HFFc6 (cell line): ENCODE measurements around the gene SKI. TPM values are rescaled to one million over a fixed set of nuclear protein-coding genes. Genes with fewer than 3 reads are reported as not detected.
A peak's percentile ranks its signal among the peaks of the same experiment; 100 is the strongest.

Experiments used
- DNase-seq: peaks from one replicate; pipeline ENCODE4 v3.0.0-alpha.2; 2018
- H3K27ac Mint-ChIP-seq: 2 replicates; pipeline ENCODE4 v1.8.0; 2020; ENCODE audit warnings: mild to moderate bottlenecking, mixed read lengths
- H3K27me3 Mint-ChIP-seq: 2 replicates; pipeline ENCODE4 v1.8.0; 2021; ENCODE audit warnings: mild to moderate bottlenecking, moderate library complexity, mixed read lengths; ENCODE audit not compliant: insufficient read depth
- H3K36me3 Mint-ChIP-seq: 2 replicates; pipeline ENCODE4 v1.8.0; 2021; ENCODE audit warnings: low read depth, mixed read lengths
- H3K4me1 Mint-ChIP-seq: 2 replicates; pipeline ENCODE4 v1.8.0; 2020; ENCODE audit warnings: low read depth, mixed read lengths
- H3K4me3 Mint-ChIP-seq: 2 replicates; pipeline ENCODE4 v1.8.0; 2020; ENCODE audit warnings: mild to moderate bottlenecking, moderate library complexity, mixed read lengths
- H3K9me3 Mint-ChIP-seq: 2 replicates; pipeline ENCODE4 v1.8.0; 2020; ENCODE audit warnings: mild to moderate bottlenecking, mixed read lengths
- CTCF ChIP-seq: fragments of 200-600 bp; sonication (generic); IDR thresholded peaks from 2 replicates; pipeline ENCODE4 v1.5.0; 2021; ENCODE audit warnings: antibody characterized with exemption, mild to moderate bottlenecking
- total RNA-seq, 6 experiments: library from RNA; stranded (reverse); fragmentation: NEBNext Ultra II Directional; extraction: Animal tissue kit (Norgen Biotek cat#: 25700); gene quantifications; 2 replicates in 1 of 6; 3 replicates in 5 of 6; pipeline ENCODE4 v1.2.3, GENCODE V29; 2021

Gene SKI
- total RNA-seq, 6 experiments from 2014 or later: 63.7 to 76.6 (median 66.1) TPM

GRCh38 chr1:2226525-2227345, 1.4 kb upstream of the SKI start:
- H3K27me3 Mint-ChIP-seq: peaks cover 7% of the 10 kb centered on the region
- H3K4me1 Mint-ChIP-seq: peaks cover 14% of the 10 kb centered on the region
- H3K9me3 Mint-ChIP-seq: no peaks in the 10 kb centered on the region
- H3K4me3 Mint-ChIP-seq: peak overlapping the region; percentile 68
- no peak for TF ChIP-seq CTCF
- no peak for DNase-seq
- H3K36me3 Mint-ChIP-seq: peaks cover 22% of the 10 kb centered on the region
- H3K27ac Mint-ChIP-seq: peak overlapping the region; percentile 79

GRCh38 chr1:2227346-2228156, 568 bp upstream of the SKI start:
- no peak overlapping the region for H3K4me3 Mint-ChIP-seq
- DNase-seq: peak; percentile 93
- H3K4me1 Mint-ChIP-seq: peaks cover 22% of the 10 kb centered on the region
- no peaks in the 10 kb centered on the region for H3K9me3 Mint-ChIP-seq
- no peak overlapping the region for H3K27ac Mint-ChIP-seq
- TF ChIP-seq CTCF: peak; percentile 28; the same call in 1 of the 2 replicates
- H3K36me3 Mint-ChIP-seq: peaks cover 26% of the 10 kb centered on the region
- H3K27me3 Mint-ChIP-seq: peaks cover 7% of the 10 kb centered on the region

- Mint-ChIP-seq H3K36me3 (peaks cover 26% of the 10 kb centered on the region), H3K9me3 (no peaks in the 10 kb centered on the region), H3K27ac (peak overlapping the region; percentile 95), H3K27me3 (peaks cover 4% of the 10 kb centered on the region), H3K4me1 (peaks cover 33% of the 10 kb centered on the region), H3K4me3 (peak overlapping the region; percentile 98)
- TF ChIP-seq CTCF: no peak
- DNase-seq: no peak
These were observed 546 bp downstream of the SKI start for GRCh38 chr1:2228694-2229036.

- Mint-ChIP-seq H3K4me1 (peaks cover 39% of the 10 kb centered on the region), H3K36me3 (peaks cover 26% of the 10 kb centered on the region), H3K9me3 (no peaks in the 10 kb centered on the region), H3K4me3 (peak overlapping the region; percentile 98), H3K27me3 (peaks cover 4% of the 10 kb centered on the region), H3K27ac (peak overlapping the region; percentile 95)
- TF ChIP-seq CTCF: peak; percentile 35; the same call in 1 of the 2 replicates
- peak; percentile 49 for DNase-seq
These were observed 1.1 kb downstream of the SKI start for GRCh38 chr1:2229037-2229864.
